COR-L47 (cell line): Measurements from ENCODE around the gene ANKDD1B.
"Not testable (repeated sequence)": the region's sequence is repeated elsewhere in the genome, so short reads cannot be mapped to it uniquely, and the experiment has no call there.

ENCODE experiments used
- DNase-seq: peaks from one replicate; lab custom pipeline; 2025; lab: John Stamatoyannopoulos, UW

Gene ANKDD1B

DNA sequence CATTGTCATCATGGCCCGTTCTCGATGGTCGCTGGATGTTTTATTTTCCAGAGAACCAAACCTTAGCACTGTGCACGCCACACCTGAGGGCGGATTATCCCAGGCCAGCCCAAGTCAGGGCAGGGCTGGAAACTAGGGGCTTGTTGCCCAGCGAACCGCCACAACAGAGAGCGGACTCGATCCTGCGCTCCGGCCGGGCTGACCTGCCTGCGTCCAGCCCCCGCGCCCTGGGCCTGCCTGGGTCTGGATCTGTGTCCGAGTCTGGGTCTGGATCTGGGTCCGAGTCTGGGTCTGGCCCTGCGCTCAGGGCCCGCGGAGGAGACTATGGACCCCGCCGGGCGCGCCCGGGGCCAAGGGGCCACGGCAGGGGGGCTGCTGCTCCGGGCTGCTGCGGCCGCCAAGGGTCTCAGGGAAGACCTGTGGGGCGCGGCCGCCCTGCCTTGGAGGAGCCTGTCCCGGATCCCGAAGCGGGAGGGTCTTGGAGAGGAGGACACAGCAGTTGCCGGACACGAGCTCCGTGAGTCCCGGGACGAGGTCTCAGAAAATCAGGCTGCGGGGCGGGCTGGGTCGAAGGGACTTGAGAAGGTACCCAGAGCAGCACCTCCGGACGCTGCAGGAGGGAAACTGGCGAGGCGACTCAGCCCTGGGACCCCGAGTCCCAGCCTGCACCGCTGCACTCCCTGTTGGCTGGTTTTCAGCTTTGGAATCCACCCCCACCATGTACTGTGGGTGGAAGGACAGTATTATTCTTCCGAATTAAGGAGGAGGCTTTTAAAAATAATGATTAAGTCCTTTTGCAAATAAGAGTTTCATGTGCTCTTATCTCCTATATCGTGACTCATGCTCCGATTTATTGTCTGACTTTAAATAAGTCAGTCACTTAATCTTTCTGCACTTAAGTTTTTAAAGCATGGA lies at the start of gene ANKDD1B:
ANKDD1B (plus strand) TSS at position 143 of the 915 bp plus-strand sequence; CDS start at position 325, 182 bp downstream.
- no peak for DNase-seq

GRCh38 chr5:75565991-75566709 lies 45.1 kb upstream of the ANKDD1B start:
- not testable (repeated sequence) for DNase-seq

DNA sequence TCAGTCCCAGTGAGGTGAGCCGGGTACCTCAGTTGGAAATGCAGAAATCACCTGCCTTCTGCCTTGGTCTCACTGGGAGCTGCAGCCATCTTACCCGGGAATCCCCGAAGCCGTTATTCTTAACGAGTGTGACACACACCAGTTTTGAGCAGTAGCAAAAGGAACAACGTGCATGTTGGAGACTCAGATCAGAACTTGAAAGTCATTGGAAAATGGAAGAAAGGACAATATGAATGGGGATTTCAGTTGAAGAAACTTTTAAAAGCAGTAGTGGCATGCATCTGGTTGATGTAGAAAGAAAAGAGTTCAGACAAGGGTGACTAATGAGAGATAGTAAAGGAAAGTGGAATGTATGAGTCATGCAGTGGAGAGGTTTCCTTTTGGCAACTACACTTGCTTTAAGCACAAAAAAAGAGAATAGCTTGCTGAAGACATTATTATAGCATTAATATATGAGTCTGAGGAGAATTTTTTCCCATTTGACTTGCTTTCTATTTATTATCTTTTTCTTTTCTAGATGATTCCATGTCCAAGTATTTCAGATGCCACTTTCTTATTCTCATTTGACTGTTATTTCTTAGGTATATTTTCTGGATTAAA lies 44.4 kb upstream of the ANKDD1B start:
- no peak for DNase-seq

DNA sequence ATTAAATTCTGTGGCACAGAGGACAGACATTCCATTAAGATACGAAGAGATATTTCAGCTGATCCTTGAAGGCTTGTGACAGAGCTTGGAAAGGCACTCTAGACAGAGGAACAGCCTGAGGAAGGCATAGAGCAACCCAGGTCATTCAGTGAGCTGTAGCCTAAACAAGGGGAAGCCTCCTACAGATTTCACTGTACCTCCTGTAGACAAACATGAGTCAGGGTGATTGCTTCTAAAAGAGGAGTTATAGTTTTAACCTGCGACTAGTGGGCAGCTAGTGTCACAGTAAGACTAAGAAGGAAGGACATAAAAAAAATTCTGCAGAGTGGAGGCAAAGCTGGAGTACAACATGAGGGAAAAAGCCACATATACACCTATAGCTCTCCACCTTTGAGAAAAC lies 43.5 kb upstream of the ANKDD1B start:
- no peak for DNase-seq

DNA sequence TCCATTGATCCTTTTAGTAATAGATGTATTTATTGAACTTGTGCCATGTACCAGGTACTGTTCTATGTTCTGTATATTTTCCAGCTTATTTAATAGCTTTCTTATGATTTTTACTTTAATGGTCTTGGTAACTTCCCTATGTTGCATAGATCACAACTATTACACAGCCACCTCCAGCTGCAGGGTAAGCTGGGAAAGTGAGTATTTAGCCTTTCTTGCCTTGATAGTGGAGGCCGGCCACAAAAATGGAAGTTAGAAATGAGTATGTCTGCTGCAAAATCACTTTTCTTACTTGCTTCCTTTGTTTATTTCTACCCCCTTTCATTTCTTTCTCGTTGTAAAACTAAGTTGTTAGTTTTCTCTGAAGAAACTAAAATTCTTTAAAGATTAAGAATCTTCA lies 43.1 kb upstream of the ANKDD1B start:
- DNase-seq = no peak

DNA sequence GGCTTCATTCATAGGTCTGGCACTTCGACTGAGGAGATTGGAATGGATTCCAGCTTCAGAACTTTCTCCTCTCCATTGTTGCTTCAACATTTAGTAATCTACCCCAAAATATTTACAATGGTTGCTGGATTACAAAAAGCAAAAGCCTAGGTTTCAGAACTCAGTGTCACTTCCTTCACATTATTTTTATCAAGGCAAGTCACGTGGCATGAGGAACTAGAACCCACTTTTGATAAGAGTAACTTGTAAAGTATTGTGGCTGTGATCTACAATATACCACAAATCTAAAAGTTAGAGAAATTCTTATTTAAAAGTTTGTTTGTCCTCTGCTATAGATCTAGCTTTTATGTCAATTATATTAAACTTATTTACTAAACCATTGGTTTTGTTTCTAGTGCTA lies 39.7 kb upstream of the ANKDD1B start:
- DNase-seq = no peak

- DNase-seq = no peak
These were observed 36.5 kb upstream of the ANKDD1B start for GRCh38 chr5:75574791-75575190.

DNA sequence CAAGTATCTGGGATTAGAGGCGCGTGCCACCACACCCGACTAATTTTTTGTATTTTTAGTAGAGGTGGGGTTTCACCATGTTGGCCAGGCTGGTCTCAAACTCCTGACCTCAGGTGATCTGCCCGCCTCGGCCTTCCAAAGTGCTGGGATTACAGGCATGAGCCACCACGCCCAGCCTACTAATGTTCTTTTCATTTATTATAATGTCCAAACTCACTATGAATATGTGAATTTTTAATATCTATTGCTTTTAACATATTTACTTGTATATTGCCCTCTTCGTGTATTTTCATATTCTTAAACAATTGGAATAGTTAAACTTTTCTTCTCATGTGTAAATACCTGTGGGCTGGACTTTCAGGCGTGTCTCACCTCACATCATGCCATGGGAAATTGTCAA lies 33.0 kb upstream of the ANKDD1B start:
- not testable (repeated sequence) for DNase-seq

GRCh38 chr5:75584641-75585040 lies 26.6 kb upstream of the ANKDD1B start:
- DNase-seq = no peak

GRCh38 chr5:75588666-75589065 lies 22.6 kb upstream of the ANKDD1B start:
- no peak for DNase-seq

- DNase-seq = no peak
These were observed 10.7 kb upstream of the ANKDD1B start for GRCh38 chr5:75600535-75600934.

GRCh38 chr5:75601567-75601966 lies 9.7 kb upstream of the ANKDD1B start:
- DNase-seq = no peak

GRCh38 chr5:75601996-75602395 lies 9.3 kb upstream of the ANKDD1B start:
- no peak for DNase-seq

DNA sequence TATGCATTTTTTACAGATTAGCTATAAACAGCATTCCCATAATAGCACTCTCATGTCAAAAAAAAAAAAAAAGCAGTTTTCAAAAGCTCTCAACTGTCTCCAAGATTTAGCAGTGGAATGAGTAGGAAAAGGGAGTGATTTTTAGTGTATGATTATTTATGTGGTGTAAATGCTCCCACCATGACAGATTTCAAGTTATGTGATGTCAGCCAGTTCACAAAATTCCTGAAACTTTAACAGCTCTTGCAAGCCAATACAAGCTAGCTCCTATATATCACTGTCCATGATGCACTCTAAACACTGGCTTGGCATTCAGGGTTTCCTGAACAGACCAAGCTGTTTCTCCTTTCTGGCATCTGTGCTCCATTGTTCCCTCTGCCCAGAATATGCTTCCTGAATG lies 7.9 kb upstream of the ANKDD1B start:
- DNase-seq = no peak

- DNase-seq = no peak
These were observed 7.4 kb upstream of the ANKDD1B start for GRCh38 chr5:75603821-75604220.

- DNase-seq = not testable (repeated sequence)
These were observed 3.9 kb upstream of the ANKDD1B start for GRCh38 chr5:75607341-75607740.

- DNase-seq = no peak
These were observed 2.4 kb upstream of the ANKDD1B start for GRCh38 chr5:75608870-75609269.

DNA sequence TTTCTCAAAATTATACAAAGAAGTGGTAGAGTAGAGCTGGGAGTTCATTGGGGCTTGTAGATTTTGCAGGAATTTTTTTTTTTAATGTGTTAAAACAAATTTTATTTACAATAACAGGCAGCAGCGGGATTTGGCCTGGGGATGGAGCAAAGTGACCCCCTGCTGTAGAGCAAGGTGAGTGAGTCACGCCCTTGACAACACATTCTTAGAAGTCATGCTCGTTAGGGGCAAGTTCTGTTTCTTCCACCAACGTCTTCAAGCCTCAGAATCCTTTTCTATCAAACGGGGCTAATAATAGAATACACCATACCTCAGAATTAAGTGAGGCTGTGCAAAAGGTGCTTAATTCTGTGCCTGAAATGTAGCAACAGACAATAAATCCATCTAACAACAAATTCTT lies 1.1 kb upstream of the ANKDD1B start:
- DNase-seq = no peak

GRCh38 chr5:75610859-75611310 lies 368 bp upstream of the ANKDD1B start:
- DNase-seq = not testable (repeated sequence)

- DNase-seq = no peak
These were observed 945 bp downstream of the ANKDD1B start for GRCh38 chr5:75612226-75612569.

DNA sequence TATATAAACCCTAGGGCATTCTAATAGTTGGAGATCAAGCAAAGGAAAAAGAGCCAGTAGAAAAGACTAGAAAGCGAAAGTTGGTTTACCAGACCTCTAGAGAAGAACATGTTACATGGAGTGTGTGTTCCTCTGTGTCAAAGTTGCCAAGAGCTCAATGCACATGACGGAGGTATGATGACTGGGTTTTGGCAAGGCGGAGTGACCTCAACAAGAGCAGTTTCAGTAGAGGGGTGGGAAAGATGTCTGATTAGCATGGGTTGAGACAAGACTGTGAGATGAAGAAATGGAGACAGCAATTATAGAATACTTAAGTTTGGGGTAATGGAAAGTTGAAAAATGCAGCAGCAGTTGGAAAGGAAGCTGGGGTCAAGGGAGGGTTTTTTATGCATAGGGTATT lies 1.6 kb downstream of the ANKDD1B start:
- no peak for DNase-seq

GRCh38 chr5:75614176-75614575 lies 2.9 kb downstream of the ANKDD1B start:
- DNase-seq = no peak

- no peak for DNase-seq
These were observed 5.2 kb downstream of the ANKDD1B start for GRCh38 chr5:75616371-75616881.
